ENCODE data around the gene MAPK8. TPM values are rescaled to one million over a fixed set of nuclear protein-coding genes. Genes with fewer than 3 reads are reported as not detected.

The MAPK8 gene
- total RNA-seq, 1 experiment from 2014 or later, result 47.2 TPM

DNA sequence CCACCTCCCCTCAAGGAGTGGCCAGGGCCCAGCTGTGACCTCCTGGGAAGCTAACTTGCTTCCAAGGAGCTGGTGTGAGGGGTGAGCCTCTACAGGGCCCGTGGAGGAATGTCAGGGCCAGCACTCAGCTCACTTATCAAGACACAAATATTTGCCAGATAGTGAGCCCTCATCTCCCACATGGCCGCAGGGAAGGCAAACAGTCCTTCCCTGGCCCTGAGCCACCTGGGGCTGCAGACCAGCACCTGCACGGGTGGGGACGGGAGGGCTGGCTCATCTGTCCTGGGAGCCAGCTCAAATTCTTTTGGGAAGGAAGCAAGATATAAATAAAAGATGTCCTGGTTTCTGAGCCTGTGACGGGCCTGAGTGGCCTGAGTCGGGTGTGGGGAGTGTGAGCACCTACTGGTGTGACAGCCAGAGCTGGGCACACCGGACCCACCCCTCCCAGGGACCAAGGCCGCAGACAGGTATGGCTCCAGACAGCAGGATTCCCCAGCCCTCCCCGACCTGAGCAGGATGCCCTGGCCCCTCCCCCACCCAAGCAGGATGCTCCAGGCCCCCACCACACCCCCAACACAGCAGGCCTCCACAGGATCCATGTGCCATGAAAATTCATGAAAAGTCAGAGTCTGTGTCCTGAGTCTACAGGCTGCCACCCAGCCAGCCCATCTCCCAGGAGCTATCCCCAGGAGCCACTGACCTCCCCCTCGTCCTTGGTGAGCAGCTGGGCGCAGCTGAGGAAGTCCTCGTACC is 148.0 kb downstream of the MAPK8 start:
- H3K36me3 ChIP-seq, result peaks cover 5% of the 10 kb centered on the region
- DNase-seq, result no peak
- no peak overlapping the region for H3K4me3 ChIP-seq
- no peaks in the 10 kb centered on the region for H3K27me3 ChIP-seq
- H3K9me3 ChIP-seq, result no peaks in the 10 kb centered on the region

- Histone ChIP-seq H3K9me3 (no peaks in the 10 kb centered on the region), H3K27me3 (no peaks in the 10 kb centered on the region), H3K36me3 (peaks cover 5% of the 10 kb centered on the region), H3K4me3 (no peak overlapping the region)
- DNase-seq, result no peak
These were observed 148.5 kb downstream of the MAPK8 start for GRCh38 chr10:48455055-48455391.

DNA sequence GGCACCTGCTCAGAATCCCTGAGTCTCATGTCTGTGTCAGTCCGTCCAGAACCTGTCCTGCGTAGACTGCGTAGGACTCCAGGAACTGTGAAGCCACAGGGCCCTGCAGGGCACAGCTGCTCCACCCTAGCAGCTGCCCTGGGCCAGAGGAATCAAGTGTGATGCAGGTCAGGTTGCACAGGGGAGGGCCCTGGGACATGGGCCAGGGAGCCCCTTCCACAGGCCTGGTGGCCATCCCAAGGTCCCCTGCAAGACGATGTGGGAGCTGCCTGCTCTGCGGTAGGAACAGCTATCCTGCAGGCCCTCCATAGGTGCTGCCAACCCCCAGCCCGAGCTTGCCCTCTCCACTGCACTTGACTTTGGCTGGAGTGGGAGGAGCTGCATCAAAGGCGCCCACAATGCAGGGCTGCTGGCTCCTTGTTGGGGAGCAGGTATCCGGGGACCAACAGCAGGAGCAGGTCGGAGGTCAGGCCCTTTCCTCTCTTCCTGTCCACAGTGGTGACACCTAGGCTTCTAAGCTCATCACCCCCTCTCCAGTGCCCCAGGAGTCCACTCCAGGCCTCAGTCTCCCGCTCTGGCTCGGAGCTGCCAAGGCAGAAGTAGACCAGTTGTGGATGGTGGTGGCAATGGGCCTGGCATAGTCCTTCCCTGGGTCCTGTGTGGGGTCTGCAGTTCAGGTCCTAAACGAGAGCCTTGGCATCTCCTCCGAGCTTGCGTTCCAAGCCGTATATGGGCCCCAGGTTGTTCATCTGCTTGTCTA is 149.1 kb downstream of the MAPK8 start:
- Histone ChIP-seq H3K9me3 (no peaks in the 10 kb centered on the region), H3K27me3 (no peaks in the 10 kb centered on the region), H3K4me3 (no peak overlapping the region), H3K36me3 (peaks cover 5% of the 10 kb centered on the region)
- DNase-seq, result no peak

- H3K36me3 ChIP-seq, result peaks cover 3% of the 10 kb centered on the region
- H3K9me3 ChIP-seq, result no peaks in the 10 kb centered on the region
- H3K27me3 ChIP-seq, result no peaks in the 10 kb centered on the region
- DNase-seq, result no peak
- H3K4me3 ChIP-seq, result no peak overlapping the region
These were observed 149.9 kb downstream of the MAPK8 start for GRCh38 chr10:48456361-48456804.

GRCh38 chr10:48456808-48457761 is 150.6 kb downstream of the MAPK8 start:
- no peak for DNase-seq

DNA sequence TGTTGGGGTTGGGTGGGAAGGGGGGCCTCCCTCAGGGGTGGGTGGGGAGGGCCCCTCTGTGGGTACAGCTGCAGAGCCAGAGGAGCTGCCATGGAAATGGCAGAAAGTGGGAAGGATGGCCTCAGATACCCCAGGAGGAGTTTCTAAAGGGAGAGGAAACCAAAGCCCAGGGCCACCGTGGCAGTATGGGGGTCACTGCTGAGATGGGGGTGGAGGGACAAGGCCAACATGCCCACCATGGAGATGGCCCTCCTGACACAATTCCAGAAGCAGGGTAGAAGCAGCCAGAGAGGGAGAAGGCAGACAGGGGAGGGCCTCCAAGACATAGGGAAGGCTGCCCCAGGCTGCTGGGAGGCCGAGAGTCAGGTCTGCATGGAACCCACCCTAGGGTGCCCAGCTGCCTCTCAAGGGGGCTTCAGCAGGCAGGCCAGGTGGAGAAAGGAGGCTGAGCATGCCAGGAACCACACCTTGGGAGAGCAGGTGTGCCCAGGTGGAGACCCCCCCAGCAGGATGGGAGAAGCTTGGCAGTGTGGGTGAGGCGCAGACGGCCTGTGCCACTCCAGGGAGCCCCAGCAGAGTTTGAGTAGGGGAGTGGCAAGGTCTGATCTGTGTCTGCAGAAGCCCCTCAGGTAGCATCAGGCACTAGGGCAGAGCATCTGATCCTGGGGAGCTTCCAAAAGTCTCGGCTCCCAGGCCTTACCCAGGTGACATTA is 151.6 kb downstream of the MAPK8 start:
- Histone ChIP-seq H3K27me3 (no peaks in the 10 kb centered on the region), H3K9me3 (no peaks in the 10 kb centered on the region), H3K4me3 (no peak overlapping the region), H3K36me3 (no peaks in the 10 kb centered on the region)
- DNase-seq, result no peak

More at GRCh38 chr10:48456808-48457761, 150.6 kb downstream of the MAPK8 start:
- Histone ChIP-seq H3K27me3 (no peaks in the 10 kb centered on the region), H3K4me3 (no peak overlapping the region), H3K9me3 (no peaks in the 10 kb centered on the region), H3K36me3 (peaks cover 3% of the 10 kb centered on the region)

- Histone ChIP-seq H3K36me3 (no peaks in the 10 kb centered on the region), H3K9me3 (no peaks in the 10 kb centered on the region), H3K27me3 (no peaks in the 10 kb centered on the region), H3K4me3 (no peak overlapping the region)
- DNase-seq, result no peak
These were observed 152.2 kb downstream of the MAPK8 start for GRCh38 chr10:48458662-48459048.

DNA sequence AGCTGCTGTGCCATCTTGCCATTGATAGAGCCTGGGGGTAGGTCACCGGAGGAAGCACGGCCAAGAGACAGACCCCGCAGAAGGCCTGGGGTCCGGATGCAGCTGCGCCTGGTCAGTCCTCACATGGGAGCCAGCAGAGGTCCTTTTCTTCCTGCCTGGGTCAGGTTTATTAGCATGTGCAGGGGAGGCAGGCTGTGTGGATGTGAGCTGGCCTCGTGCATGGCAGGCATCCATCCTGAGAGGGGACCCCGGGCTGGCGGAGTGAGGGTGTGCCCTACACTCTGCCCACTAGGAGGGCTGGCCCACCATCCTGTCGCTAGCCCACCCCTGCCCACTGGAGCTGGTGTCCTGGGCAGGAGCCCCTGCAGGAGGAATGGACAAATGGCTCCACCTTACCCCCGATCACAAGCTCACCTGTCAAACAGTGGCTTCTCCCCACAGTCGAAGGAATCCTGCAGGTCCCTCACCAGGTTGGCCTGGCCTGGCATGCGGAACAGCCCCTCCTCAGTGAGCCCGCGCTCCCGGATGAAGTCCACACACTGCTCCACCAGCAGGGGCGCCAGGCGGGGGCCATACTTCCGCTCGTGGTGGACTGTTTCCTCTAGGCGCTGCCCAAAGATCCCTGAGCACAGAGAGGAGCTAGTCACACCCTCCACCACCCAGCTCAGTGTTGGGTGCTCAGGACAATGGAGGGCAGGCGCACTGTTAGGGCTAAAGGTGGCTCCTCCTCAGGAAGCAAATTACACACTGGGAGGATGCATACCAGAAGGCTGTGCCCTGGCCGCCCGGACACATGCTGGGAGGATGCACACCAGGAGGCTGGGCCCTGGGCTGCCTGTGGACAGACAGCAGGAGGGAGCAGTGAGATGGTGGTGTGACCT is 153.0 kb downstream of the MAPK8 start:
- no peaks in the 10 kb centered on the region for H3K36me3 ChIP-seq
- H3K27me3 ChIP-seq, result no peaks in the 10 kb centered on the region
- DNase-seq, result no peak
- no peaks in the 10 kb centered on the region for H3K9me3 ChIP-seq
- H3K4me3 ChIP-seq, result no peak overlapping the region

DNA sequence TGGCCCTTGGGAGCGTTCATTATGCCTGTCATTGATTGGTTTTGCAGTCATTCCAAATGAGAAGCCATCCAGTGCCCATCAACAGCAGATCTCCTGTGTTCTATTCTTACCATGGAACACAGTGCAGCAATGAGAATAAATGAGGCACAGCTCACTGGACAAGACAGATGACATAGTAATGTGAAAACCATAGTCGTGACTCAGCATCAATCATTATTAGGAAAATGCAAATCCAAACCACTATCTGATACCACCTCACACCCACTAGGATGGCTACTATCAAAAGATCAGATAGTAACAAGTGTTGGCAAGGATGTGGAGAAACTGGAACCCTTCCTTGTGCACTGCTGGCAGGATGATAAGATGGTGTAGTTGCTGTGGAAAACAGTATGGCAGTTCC is 153.7 kb downstream of the MAPK8 start:
- DNase-seq, result no peak
- Histone ChIP-seq H3K27me3 (no peaks in the 10 kb centered on the region), H3K4me3 (no peak overlapping the region), H3K9me3 (no peaks in the 10 kb centered on the region), H3K36me3 (no peaks in the 10 kb centered on the region)

DNA sequence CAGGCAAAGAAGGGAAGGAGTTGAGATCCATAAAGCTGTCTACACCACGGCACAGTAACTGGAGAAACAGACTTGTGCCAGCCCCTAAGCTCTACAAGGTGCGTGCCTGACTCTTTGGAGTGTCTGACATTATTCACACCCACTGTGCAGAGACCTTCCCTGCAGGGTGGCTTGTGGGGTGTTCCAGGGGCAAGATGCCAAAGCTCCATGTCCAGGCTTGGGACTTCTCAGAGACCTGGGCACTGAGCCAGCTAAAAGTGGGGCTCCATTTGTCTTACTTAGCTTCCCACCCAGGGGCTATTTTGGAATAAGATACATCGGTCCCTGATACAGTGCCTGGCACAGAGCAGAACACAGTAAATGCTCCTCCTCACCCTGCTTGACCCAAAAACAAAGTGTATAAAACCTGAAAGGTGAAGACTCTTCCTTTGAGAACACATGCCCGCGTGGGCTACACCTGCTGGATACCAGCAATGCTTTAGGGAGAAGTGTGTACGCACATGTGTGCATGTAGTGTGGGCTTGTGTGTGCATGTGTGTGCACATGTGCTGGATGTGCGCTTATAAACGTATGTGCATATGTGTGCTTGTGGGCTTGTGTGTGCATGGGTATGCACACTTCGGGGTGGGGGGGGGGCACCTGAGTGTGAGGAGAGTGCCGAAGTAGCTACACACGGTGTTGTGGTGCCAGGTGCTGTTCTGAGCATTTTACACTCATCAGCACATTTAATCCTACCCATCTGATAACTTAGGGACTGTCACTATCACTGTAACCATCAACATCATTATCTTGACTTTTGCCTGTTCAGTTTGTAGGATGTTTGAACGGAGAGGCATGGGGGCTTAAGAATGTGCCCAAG is 155.4 kb downstream of the MAPK8 start:
- Histone ChIP-seq H3K36me3 (no peaks in the 10 kb centered on the region), H3K27me3 (no peaks in the 10 kb centered on the region), H3K9me3 (no peaks in the 10 kb centered on the region), H3K4me3 (no peak overlapping the region)
- no peak for DNase-seq

GRCh38 chr10:48462482-48463020 is 156.1 kb downstream of the MAPK8 start:
- Histone ChIP-seq H3K9me3 (no peaks in the 10 kb centered on the region), H3K36me3 (no peaks in the 10 kb centered on the region), H3K4me3 (no peak overlapping the region), H3K27me3 (no peaks in the 10 kb centered on the region)
- no peak for DNase-seq

DNA sequence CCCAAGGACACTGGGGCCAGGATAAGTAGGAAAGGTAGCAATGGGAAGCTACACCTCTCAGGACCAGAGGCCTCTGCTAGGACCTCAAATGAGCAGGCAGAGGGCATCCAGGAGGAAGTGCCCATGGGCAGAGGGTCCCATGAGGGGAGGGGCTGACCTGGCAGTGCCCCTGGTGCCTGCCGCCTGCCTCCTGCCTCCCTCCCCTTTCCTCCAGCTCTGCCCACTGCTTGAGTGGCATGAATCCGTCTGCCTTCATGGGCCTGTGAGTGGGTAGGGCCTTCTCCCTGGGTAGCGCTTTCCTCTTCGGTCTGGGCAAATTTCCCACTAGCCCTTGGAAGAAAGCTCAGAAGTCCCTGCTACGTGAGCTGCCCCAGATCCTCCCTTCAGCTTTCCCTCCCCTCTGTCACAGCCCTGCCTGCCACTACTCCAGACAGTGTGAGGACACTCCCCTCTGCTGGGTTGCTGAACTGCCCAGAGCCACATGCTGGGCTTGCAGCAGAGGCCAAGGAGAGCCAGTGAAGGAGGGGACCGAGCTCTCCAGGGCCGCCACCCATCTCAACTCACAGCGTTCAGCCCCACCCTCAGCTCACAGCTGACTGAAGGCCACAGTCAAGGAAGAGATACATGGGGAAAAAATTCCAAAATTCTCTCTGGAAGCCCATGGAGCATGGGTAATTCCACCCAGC is 157.0 kb downstream of the MAPK8 start:
- Histone ChIP-seq H3K9me3 (no peaks in the 10 kb centered on the region), H3K27me3 (no peaks in the 10 kb centered on the region)
- no peak for DNase-seq

GRCh38 chr10:48464121-48464870 is 157.8 kb downstream of the MAPK8 start:
- Histone ChIP-seq H3K4me3 (no peak overlapping the region), H3K27me3 (no peaks in the 10 kb centered on the region), H3K9me3 (no peaks in the 10 kb centered on the region), H3K36me3 (no peaks in the 10 kb centered on the region)
- no peak for DNase-seq

More for the DNA sequence above, 157.0 kb downstream of the MAPK8 start:
- Histone ChIP-seq H3K4me3 (no peak overlapping the region), H3K36me3 (no peaks in the 10 kb centered on the region)

All from MG63 (cell line).